GM20000 (cell line): ENCODE results near the gene ISLR2.

ENCODE experiments used
- DNase-seq: peaks from one replicate; pipeline ENCODE4 v3.0.0; 2012; ENCODE audit warnings: low spot score
- TF ChIP-seq, protein P1 (sequence below): IDR thresholded peaks from 2 replicates; pipeline ENCODE4 v1.5.1; 2012; ENCODE audit warnings: mild to moderate bottlenecking, control low read depth; ENCODE audit errors: extremely low read depth, missing control alignments

The ISLR2 gene

DNA sequence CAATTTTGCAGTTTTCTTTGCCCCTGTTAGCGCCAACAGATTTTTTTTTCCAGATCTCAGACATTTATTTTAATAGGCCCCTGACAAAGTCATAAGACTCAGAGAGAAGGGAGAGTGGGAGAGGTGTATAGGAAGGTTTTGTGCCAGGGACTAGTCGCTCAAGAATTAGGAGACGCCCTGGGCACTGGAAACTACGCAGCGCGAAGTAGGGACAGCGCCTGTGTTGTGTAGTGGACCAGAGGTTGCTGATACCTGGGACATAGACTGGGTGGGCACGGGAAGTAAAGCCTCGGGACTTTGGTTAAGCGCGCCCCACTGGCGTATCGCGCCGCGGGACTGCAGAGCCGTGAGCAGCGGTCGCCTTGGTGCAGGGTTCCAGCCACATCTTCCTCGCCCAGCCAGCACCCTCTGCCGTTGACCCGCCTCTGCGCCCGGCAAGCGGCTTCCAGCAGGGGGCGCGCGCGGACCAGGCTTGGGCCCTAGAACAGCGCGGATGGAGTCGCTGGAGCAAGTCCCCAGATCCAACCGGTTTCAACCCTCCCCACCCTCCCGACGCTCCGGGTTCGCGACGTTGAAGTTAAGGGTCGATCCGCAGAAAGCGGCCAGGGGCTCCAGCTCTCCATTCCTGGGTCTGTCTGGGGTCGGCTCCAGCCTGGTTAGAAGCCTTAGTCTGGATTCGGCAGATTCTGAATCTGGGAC lies 3.0 kb upstream of the ISLR2 start:
- TF ChIP-seq, protein P1, sequence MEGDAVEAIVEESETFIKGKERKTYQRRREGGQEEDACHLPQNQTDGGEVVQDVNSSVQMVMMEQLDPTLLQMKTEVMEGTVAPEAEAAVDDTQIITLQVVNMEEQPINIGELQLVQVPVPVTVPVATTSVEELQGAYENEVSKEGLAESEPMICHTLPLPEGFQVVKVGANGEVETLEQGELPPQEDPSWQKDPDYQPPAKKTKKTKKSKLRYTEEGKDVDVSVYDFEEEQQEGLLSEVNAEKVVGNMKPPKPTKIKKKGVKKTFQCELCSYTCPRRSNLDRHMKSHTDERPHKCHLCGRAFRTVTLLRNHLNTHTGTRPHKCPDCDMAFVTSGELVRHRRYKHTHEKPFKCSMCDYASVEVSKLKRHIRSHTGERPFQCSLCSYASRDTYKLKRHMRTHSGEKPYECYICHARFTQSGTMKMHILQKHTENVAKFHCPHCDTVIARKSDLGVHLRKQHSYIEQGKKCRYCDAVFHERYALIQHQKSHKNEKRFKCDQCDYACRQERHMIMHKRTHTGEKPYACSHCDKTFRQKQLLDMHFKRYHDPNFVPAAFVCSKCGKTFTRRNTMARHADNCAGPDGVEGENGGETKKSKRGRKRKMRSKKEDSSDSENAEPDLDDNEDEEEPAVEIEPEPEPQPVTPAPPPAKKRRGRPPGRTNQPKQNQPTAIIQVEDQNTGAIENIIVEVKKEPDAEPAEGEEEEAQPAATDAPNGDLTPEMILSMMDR, result peak; percentile 100
- DNase-seq, result peak; percentile 86

DNA sequence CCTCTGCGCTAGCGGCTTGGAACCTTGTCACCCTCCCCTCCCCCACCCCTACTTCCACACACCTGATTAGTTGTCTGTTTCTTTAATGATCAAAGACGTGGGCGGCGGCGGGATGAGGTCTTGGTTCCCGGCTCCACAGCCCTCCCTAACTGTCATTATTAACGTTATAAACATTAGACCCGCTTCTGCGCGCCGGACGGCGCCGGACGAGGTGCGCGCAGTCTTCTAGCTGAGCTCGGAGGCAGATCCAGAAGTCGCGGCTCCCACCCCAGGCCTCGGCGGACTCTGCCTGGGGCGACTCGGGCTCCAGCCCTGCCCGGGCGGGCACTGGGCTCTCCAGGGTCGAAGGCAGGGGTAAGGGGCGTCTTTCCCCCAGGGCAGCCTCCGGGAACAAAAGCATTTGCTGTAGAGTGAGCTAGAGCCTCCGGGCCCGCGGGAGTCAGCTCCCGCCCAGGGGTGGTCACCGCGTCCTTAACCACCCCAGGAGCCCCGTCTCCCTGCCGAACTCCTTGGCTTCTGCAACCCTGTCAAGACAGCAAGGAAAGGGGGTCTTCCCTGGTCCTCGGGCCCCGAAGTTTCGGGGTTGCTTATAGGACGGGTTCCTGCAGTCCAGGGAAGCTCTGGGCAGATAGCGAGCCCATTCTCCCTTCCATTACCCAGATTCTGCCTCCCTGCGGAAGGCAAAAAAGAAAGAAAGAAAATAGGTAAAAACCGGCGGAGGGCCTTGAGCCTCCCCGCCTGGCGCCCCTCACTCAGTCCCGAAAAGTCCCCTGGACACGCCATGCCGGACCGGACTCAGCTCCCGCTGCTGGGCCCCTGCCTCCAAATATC lies 2.2 kb upstream of the ISLR2 start:
- TF ChIP-seq, protein P1, result no peak
- DNase-seq, result peak; percentile 39

DNA sequence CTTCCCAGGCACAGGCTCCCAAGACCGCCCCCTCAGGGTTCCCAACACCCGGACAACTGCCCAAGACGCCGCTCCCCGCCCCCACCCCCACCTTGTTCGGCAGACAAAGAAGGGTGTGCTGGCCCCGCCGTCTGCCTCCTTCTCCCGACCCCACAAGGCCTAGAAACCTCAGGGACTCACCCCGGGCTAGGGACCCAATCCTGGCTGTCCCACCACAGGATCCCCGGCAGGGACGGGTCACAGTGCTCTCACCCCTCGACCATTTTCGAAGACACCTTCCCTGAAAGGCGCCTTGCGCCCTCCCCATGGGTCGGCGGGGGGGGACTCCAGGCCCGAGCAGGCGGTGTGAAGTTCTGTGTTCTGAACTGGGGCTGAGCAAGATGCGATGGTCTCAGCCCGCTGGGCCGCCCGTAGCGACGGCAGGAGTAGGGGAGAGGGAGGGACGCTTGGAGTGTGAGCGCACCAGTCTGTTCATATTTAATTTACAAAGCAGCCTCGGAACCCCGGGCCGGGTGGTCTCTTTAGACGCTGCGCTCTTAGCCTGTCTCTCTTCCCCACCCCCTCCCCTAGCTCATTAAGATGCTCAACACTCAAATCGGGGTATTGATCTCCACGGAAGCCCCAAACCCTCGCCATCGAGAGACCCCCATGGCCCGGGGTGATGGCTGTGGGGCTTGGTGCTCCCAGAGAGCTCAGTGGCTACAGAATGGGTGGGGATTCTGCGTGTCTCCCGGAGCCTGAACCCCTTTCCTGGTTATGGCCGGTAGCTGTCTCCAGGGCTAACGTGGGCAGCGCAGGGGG lies 1.4 kb upstream of the ISLR2 start:
- peak; percentile 25 for DNase-seq
- TF ChIP-seq, protein P1, result no peak

DNA sequence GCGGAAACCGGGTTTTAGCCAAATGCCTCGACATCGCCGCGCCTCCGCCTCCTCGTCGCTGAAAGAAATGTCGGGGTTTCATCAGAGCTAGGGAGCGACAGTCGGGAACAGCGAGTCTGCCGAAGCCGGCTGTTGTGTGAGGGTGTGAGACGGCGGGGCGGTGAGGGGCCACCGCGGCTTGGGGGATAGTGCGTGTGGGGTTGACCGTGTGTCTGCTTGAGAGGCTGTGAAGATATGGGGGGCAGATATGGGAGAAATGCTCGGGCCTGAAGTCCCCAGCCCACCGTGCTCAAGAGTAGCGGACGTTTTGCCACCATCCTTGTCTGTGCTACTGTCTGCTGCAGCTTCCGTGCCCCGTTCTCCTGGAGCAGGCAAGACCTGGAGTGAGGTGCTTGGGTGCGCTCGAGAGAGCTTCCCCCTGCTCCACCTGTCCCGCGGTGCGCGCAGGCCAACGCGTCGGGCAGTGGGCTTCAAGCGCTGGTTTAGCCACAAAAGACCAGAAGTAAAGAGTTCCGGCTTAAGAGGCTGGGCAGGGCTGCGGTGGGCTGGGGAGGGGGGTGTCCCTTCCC lies 716 bp upstream of the ISLR2 start:
- TF ChIP-seq, protein P1, result no peak
- DNase-seq, result no peak

DNA sequence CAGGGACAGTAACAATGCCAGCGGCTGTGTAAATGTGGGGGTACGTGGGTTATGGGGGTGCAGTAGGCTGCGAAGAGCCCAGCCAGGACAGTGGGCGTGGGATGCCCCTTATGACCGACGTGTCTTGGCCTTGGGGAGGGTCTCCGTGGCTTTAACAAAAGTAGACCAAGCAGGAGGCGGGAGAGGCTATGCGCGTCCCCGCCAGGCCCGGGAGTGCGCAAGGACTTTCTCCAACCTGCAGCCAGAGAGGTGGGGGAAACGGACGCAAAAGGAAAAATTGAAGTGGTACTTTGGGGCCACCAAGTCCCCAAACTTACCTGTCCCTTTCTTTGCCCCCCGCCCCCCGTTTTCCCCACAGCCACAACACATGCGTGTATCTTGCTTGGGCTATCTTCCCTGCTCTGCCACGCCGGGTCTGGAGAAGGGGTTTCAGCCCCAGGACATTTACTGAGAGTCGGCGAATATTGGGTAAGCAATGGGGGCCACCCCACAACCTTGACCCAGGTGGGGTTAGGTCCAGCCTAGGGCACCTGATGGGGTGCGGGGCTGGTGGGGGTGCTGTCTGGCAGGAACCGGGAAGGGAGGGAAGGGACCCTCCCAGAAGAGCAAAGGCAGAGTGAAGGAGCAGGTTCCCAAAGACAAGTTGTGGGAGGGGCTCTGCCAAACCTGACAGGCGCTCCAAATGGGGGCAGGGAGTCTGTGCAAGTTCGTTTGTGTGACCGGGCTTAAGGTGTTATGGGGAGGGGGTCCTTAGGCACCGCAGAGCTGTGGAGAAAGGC lies 652 bp downstream of the ISLR2 start:
- DNase-seq, result no peak
- TF ChIP-seq, protein P1, result no peak

DNA sequence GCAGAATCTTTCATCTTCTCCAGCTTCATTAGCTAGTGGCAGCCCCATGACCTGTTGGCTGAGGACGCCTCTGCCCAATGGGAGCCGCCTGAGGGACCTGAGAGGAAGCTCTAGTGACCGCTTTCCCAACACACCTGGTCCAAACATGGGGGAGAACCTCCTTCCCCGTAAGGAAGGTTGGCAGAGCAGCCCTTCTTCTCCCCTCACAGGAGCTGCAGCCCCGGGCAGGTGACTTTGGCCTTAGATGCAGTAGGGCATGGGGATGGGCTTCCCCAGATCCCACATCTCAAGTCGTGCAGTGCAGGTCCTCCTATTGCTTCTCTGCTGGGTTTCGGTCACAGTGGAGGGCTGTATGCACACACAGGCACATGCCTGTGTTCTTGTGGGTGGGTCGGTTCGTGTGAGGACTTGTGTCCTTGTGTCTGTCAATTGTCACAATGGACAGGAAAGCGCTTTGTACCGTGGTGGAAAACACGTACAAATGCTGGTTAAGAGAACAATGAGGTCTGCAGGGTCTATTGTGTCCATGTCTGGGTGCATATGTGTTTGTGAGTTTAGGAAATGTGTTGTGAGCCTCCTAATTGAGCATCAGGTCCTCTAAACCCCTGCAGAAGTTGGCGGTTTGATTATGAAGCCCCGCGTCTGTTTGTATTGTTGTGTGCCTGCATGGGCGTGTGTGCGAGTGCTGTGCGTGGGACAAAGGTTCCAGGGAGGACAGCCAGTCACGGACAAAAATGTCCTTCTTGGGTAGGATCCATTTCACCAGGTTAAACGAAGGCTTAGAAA lies 1.4 kb downstream of the ISLR2 start:
- no peak for DNase-seq
- TF ChIP-seq, protein P1, result no peak
